OCI-LY3 (cell line): ENCODE data around the gene MVD.
"Not testable (repeated sequence)": the region's sequence is repeated elsewhere in the genome, so short reads cannot be mapped to it uniquely, and the experiment has no call there.

Experiments used
- H2AFZ ChIP-seq: fragments of 200-600, 300-600 bp; shearing (Covaris generic); 2 replicates; pipeline ENCODE4 v1.6.0; 2014; ENCODE audit warnings: antibody characterized with exemption, low read depth, low read length
- H3K27ac ChIP-seq: fragments of 200-600, 300-600 bp; sonication (generic); 2 replicates; pipeline ENCODE4 v1.5.1; 2014; ENCODE audit warnings: mild to moderate bottlenecking, low read length, moderate library complexity, mixed read lengths
- H3K27me3 ChIP-seq: fragments of 200-600, 300-600 bp; sonication (generic); 2 replicates; pipeline ENCODE4 v1.6.1; 2014; ENCODE audit warnings: low read depth, low read length, mixed read lengths
- H3K36me3 ChIP-seq: fragments of 200-600, 300-600 bp; sonication (generic); replicated peaks from 2 replicates; pipeline ENCODE3; 2014; ENCODE audit warnings: low read depth, low read length, mixed read lengths
- H3K4me1 ChIP-seq: fragments of 300-600, 200-600 bp; sonication (generic); 2 replicates; pipeline ENCODE4 v1.6.1; 2014; ENCODE audit warnings: low read length, mixed read lengths
- H3K4me2 ChIP-seq: fragments of 200-600, 300-600 bp; sonication (generic); 2 replicates; pipeline ENCODE4 v1.6.1; 2014; ENCODE audit warnings: low read length, mixed read lengths
- H3K4me3 ChIP-seq: fragments of 300-600, 200-600 bp; sonication (generic); 2 replicates; pipeline ENCODE4 v1.5.1; 2014; ENCODE audit warnings: antibody characterized with exemption, mild to moderate bottlenecking, low read length, moderate library complexity
- H3K79me2 ChIP-seq: fragments of 300-600, 200-600 bp; shearing (Covaris generic); 2 replicates; pipeline ENCODE4 v1.6.1; 2014; ENCODE audit warnings: mild to moderate bottlenecking, low read length, mixed read lengths
- H3K9ac ChIP-seq: fragments of 300-600, 200-600 bp; shearing (Covaris generic); 2 replicates; pipeline ENCODE4 v1.6.0; 2014; ENCODE audit warnings: mild to moderate bottlenecking, low read length, moderate library complexity
- H3K9me3 ChIP-seq: fragments of 200-600, 300-600 bp; shearing (Covaris generic); 2 replicates; pipeline ENCODE4 v1.6.1; 2014; ENCODE audit warnings: low read length, mixed read lengths; ENCODE audit not compliant: insufficient read depth
- H4K20me1 ChIP-seq: fragments of 200-600, 300-600 bp; sonication (generic); 2 replicates; pipeline ENCODE4 v1.6.1; 2016; ENCODE audit warnings: low read length, mixed read lengths; ENCODE audit not compliant: insufficient read depth
- EZH2phosphoT487 ChIP-seq: fragments of 200-600 bp; shearing (Covaris generic); IDR thresholded peaks from 2 replicates; pipeline ENCODE4 v1.6.1; 2018; ENCODE audit warnings: antibody characterized with exemption, mixed run types, low read depth
- TF ChIP-seq, protein P1 (sequence below): fragments of 200-600, 300-600 bp; sonication (generic); IDR thresholded peaks from 2 replicates; pipeline ENCODE4 v1.5.1; 2014; ENCODE audit warnings: antibody characterized with exemption, low read length, low read depth

MVD gene

DNA sequence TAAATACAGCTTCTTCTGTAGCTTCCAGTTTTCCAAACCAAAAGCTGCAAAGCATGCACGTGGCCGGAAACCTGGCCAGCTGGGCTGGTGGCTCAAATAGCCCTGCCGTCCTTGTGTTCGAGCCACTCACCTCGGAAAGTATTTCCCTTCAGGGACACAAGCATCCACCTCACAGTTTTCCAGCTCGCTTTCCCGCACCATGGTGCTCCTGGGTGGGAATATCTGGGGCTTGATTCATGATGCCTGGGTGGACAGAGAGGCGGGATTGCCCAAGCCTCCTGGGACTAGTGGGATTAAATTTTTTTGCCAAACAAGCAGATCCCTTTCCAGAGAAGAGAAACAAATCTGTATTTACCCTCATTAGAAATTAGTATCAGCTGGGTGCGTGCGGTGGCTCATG is 7.1 kb upstream of the MVD start:
- H3K36me3 ChIP-seq = peaks cover 9% of the 10 kb centered on the region
- no peak overlapping the region for H3K4me2 ChIP-seq
- TF ChIP-seq, protein P1, sequence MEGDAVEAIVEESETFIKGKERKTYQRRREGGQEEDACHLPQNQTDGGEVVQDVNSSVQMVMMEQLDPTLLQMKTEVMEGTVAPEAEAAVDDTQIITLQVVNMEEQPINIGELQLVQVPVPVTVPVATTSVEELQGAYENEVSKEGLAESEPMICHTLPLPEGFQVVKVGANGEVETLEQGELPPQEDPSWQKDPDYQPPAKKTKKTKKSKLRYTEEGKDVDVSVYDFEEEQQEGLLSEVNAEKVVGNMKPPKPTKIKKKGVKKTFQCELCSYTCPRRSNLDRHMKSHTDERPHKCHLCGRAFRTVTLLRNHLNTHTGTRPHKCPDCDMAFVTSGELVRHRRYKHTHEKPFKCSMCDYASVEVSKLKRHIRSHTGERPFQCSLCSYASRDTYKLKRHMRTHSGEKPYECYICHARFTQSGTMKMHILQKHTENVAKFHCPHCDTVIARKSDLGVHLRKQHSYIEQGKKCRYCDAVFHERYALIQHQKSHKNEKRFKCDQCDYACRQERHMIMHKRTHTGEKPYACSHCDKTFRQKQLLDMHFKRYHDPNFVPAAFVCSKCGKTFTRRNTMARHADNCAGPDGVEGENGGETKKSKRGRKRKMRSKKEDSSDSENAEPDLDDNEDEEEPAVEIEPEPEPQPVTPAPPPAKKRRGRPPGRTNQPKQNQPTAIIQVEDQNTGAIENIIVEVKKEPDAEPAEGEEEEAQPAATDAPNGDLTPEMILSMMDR = no peak
- no peak for TF ChIP-seq EZH2phosphoT487
- H2AFZ ChIP-seq = no peak overlapping the region
- no peak overlapping the region for H3K9ac ChIP-seq
- H3K4me1 ChIP-seq = peaks cover 7% of the 10 kb centered on the region
- no peaks in the 10 kb centered on the region for H3K9me3 ChIP-seq
- H3K79me2 ChIP-seq = no peaks in the 10 kb centered on the region
- no peaks in the 10 kb centered on the region for H4K20me1 ChIP-seq
- H3K4me3 ChIP-seq = no peak overlapping the region
- no peaks in the 10 kb centered on the region for H3K27me3 ChIP-seq
- H3K27ac ChIP-seq = no peak overlapping the region

DNA sequence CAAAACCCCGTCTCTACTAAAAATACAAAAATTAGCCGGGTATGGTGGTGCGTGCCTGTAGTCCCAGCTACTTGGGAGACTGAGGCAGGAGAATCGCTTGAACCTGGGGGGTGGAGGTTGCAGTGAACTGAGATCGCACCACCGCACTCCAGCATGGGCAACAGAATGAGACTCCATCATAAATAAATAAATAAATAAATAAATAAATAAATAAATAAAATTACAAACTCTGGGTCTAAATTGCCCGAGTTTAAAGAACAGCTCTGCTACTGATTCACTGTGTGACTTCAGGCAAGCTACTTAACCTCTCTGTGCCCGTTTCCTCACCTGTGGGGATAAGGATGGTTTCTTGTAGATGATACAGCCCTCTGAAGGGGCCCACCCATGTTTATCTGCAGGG is 6.6 kb upstream of the MVD start:
- not testable (repeated sequence) for H4K20me1 ChIP-seq, H3K4me3 ChIP-seq, H2AFZ ChIP-seq, H3K79me2 ChIP-seq, H3K27me3 ChIP-seq, H3K27ac ChIP-seq, H3K9ac ChIP-seq, H3K9me3 ChIP-seq, H3K4me2 ChIP-seq
- Histone ChIP-seq H3K4me1 (peaks cover 11% of the 10 kb centered on the region), H3K36me3 (peaks cover 10% of the 10 kb centered on the region)

DNA sequence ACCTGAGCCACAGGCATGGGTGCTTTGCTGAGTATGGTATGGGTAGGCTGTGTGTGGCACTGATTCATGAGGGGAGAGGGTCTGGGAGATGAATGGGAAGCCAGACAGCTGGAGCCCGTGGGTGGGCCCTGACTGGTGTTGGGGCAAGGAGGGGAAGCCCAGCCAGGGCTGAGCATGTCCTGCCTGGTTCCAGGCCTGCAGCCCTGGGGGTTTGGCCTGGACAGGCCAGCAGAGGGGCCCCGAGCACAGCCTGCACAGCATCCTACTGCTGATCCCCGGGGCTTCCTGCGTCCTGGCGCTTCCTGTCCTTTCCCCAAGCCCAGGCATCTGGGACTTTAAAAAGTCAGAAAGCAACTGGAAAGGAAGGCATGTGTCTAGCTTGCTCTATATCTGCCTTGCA is 4.6 kb upstream of the MVD start:
- H3K9me3 ChIP-seq = no peaks in the 10 kb centered on the region
- H3K36me3 ChIP-seq = peaks cover 10% of the 10 kb centered on the region
- H3K9ac ChIP-seq = no peak overlapping the region
- H3K27ac ChIP-seq = no peak overlapping the region
- no peak overlapping the region for H3K4me2 ChIP-seq
- H3K4me1 ChIP-seq = peaks cover 17% of the 10 kb centered on the region
- H4K20me1 ChIP-seq = no peaks in the 10 kb centered on the region
- H3K27me3 ChIP-seq = no peaks in the 10 kb centered on the region
- H3K4me3 ChIP-seq = no peak overlapping the region
- H2AFZ ChIP-seq = no peak overlapping the region
- TF ChIP-seq EZH2phosphoT487 = no peak
- TF ChIP-seq, protein P1 = no peak
- H3K79me2 ChIP-seq = peaks cover 4% of the 10 kb centered on the region

DNA sequence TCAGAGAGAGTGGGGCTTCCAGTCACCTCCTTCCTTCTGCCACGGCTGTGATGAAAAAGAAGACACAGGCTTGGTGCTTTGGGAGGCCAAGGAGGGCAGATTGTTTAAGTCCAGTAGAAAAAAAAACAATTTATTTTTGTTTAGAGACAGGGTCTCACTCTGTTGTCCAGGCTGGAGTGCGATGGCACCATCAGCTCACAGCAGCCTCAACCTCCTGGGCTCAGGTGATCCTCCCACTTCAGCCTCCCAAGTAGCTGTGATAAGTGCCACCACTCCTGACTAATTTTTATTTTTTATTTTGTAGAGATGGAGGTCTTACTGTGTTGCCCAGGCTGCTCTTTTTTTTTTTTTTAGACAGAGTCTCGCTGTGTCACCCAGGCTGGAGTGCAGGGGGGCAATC is 2.7 kb upstream of the MVD start:
- Histone ChIP-seq H2AFZ (no peak overlapping the region), H3K4me2 (no peak overlapping the region), H3K79me2 (peaks cover 21% of the 10 kb centered on the region), H3K9ac (no peak overlapping the region), H4K20me1 (peaks cover 6% of the 10 kb centered on the region; the same call in 1 of the 2 replicates), H3K27me3 (no peaks in the 10 kb centered on the region), H3K36me3 (peaks cover 14% of the 10 kb centered on the region), H3K9me3 (no peaks in the 10 kb centered on the region), H3K4me1 (peaks cover 24% of the 10 kb centered on the region), H3K4me3 (no peak overlapping the region), H3K27ac (no peak overlapping the region)
- TF ChIP-seq, protein P1 = no peak
- no peak for TF ChIP-seq EZH2phosphoT487

DNA sequence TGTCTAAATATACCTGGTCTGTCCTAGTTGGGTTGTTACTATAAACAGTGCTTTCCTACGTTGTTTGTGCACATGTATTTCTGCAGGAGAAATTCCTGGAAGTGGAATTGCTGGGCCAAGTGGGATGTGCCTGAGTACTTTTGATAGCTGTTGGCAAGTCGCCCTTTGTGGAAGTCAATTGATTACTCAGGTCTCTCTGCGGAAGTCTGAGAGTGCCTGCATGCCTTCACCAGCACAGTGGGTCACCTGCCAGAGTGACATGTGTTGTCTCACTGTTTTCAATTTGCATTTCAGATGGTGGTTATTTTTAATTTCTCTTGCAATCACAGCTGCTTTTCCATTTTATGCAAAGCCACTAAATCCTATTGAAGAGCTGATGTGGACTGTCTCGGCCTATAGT is 2.3 kb upstream of the MVD start:
- H2AFZ ChIP-seq = no peak overlapping the region
- peaks cover 8% of the 10 kb centered on the region for H4K20me1 ChIP-seq
- TF ChIP-seq, protein P1 = no peak
- TF ChIP-seq EZH2phosphoT487 = no peak
- no peak overlapping the region for H3K4me3 ChIP-seq
- no peak overlapping the region for H3K27ac ChIP-seq
- H3K9ac ChIP-seq = no peak overlapping the region
- H3K4me1 ChIP-seq = peaks cover 24% of the 10 kb centered on the region
- peak overlapping the region; percentile 13; the same call in 1 of the 2 replicates for H3K4me2 ChIP-seq
- peaks cover 24% of the 10 kb centered on the region for H3K79me2 ChIP-seq
- H3K9me3 ChIP-seq = no peaks in the 10 kb centered on the region
- no peaks in the 10 kb centered on the region for H3K27me3 ChIP-seq
- peaks cover 15% of the 10 kb centered on the region for H3K36me3 ChIP-seq
